Upper lobe of left lung (tissue), 4 donors: Measurements from ENCODE around the gene IL1RN.

Source experiments
- EP300 ChIP-seq, 4 donors: sonication (generic); formaldehyde crosslinking; IDR thresholded peaks; one replicate each; pipeline ENCODE4 v1.5.1; 2017; ENCODE audit warnings: antibody characterized with exemption in 4 of 4, control low read depth in 2 of 4
- POLR2A ChIP-seq, 4 donors: fragments of 450-650 bp; IDR thresholded peaks; one replicate each; pipeline ENCODE4 v1.5.1; 2016 to 2017; ENCODE audit warnings: antibody characterized with exemption in 4 of 4, mild to moderate bottlenecking in 2 of 4
- POLR2AphosphoS5 ChIP-seq, 2 donors: sonication (generic); formaldehyde crosslinking; IDR thresholded peaks; one replicate each; pipeline ENCODE4 v1.5.1; 2017; ENCODE audit warnings: antibody characterized with exemption in 2 of 2
- TF ChIP-seq, protein P1 (sequence below), 6 experiments: fragments of 450-650 bp in 4 of 6; fragments of 200-600 bp in 2 of 6; sonication (generic) in 2 of 6; IDR thresholded peaks; one replicate each; pipeline ENCODE4 v1.5.1; 2016 to 2019; ENCODE audit warnings: antibody characterized with exemption in 6 of 6

- TF ChIP-seq, protein P1, sequence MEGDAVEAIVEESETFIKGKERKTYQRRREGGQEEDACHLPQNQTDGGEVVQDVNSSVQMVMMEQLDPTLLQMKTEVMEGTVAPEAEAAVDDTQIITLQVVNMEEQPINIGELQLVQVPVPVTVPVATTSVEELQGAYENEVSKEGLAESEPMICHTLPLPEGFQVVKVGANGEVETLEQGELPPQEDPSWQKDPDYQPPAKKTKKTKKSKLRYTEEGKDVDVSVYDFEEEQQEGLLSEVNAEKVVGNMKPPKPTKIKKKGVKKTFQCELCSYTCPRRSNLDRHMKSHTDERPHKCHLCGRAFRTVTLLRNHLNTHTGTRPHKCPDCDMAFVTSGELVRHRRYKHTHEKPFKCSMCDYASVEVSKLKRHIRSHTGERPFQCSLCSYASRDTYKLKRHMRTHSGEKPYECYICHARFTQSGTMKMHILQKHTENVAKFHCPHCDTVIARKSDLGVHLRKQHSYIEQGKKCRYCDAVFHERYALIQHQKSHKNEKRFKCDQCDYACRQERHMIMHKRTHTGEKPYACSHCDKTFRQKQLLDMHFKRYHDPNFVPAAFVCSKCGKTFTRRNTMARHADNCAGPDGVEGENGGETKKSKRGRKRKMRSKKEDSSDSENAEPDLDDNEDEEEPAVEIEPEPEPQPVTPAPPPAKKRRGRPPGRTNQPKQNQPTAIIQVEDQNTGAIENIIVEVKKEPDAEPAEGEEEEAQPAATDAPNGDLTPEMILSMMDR (IDR thresholded peaks at IDR 0.05) = no peak
- no peak for TF ChIP-seq POLR2AphosphoS5 (IDR thresholded peaks at IDR 0.05)
- no peak for TF ChIP-seq EP300 (IDR thresholded peaks at IDR 0.05)
- no peak for TF ChIP-seq POLR2A (IDR thresholded peaks at IDR 0.05)
Observed at GRCh38 chr2:113088213-113088992, 39.0 kb upstream of the IL1RN start.
